Spleen (tissue), 11 donors: ENCODE measurements around the gene ISCA2. TPM values are rescaled to one million over a fixed set of nuclear protein-coding genes. Genes with fewer than 3 reads are reported as not detected.

ENCODE experiments used
- DNase-seq: peaks from one replicate; pipeline ENCODE4 v3.0.0-alpha.2; 2020
- H3K27ac ChIP-seq, 8 donors: fragments of 200-600 bp; sonication (generic) in 7 of 8; 1 replicate in 4 of 8; 2 replicates in 4 of 8; pipeline versions ENCODE4 v1.5.0 to v1.8.0; 2016 to 2021; ENCODE audit warnings: inconsistent platforms in 4 of 8, mild to moderate bottlenecking in 4 of 8, moderate library complexity in 1 of 8
- H3K27me3 ChIP-seq, 7 donors: fragments of 200-600 bp; sonication (generic) in 6 of 7; replicated peaks in 1 of 7; 1 replicate in 4 of 7; 2 replicates in 3 of 7; pipeline versions ENCODE4 v1.5.0 to v1.8.0; 2016 to 2021; ENCODE audit warnings: inconsistent platforms in 3 of 7, mild to moderate bottlenecking in 1 of 7
- H3K36me3 ChIP-seq, 6 donors: fragments of 200-600 bp; sonication (generic) in 5 of 6; 1 replicate in 4 of 6; 2 replicates in 2 of 6; pipeline versions ENCODE4 v1.5.0 to v1.8.0; 2016 to 2021; ENCODE audit warnings: inconsistent platforms in 2 of 6
- H3K4me1 ChIP-seq, 6 donors: fragments of 200-600 bp; sonication (generic) in 5 of 6; 1 replicate in 3 of 6; 2 replicates in 3 of 6; pipeline versions ENCODE4 v1.5.0 to v1.8.0; 2016 to 2021; ENCODE audit warnings: inconsistent platforms in 3 of 6
- H3K4me3 ChIP-seq, 8 donors: fragments of 200-600 bp; sonication (generic) in 7 of 8; 1 replicate in 4 of 8; 2 replicates in 4 of 8; pipeline versions ENCODE4 v1.5.0 to v1.8.0; 2016 to 2021; ENCODE audit warnings: inconsistent platforms in 4 of 8, mild to moderate bottlenecking in 4 of 8, moderate library complexity in 2 of 8
- H3K9me3 ChIP-seq, 8 donors: fragments of 200-600 bp; sonication (generic) in 7 of 8; 1 replicate in 4 of 8; 2 replicates in 4 of 8; pipeline versions ENCODE4 v1.5.0 to v1.8.0; 2016 to 2021; ENCODE audit warnings: inconsistent platforms in 4 of 8
- CTCF ChIP-seq, 11 experiments: fragments of 200-600 bp in 7 of 11; fragments of 450-650 bp in 4 of 11; sonication (generic) in 4 of 11; IDR thresholded peaks in 8 of 11; conservative IDR thresholded peaks in 3 of 11; 1 replicate in 7 of 11; 2 replicates in 4 of 11; pipeline versions ENCODE4 v1.4.0 to v1.8.0; 2016 to 2021; ENCODE audit warnings: antibody characterized with exemption in 11 of 11, inconsistent platforms in 4 of 11, mild to moderate bottlenecking in 1 of 11
- POLR2A ChIP-seq, 3 donors: fragments of 450-650 bp; IDR thresholded peaks; one replicate each; pipeline ENCODE4 v1.5.1; 2017; ENCODE audit warnings: antibody characterized with exemption in 3 of 3, mild to moderate bottlenecking in 1 of 3
- POLR2AphosphoS5 ChIP-seq, 3 donors: sonication (generic); formaldehyde crosslinking; IDR thresholded peaks; one replicate each; pipeline ENCODE4 v1.5.1; 2017; ENCODE audit warnings: antibody characterized with exemption in 3 of 3
- WGBS, 5 donors: extraction: QIAGEN DNeasy Blood & Tissue Kit in 3 of 5; methylation state at CpG; one replicate each; pipeline versions ENCODE4 v1.1.5 to v1.1.7; 2013 to 2018; 5-methylcytosine and 5-hydroxymethylcytosine counted together
- intact Hi-C: fragments of 100-400 bp; cut with DNase I; formaldehyde crosslinking; loops from one replicate; pipeline ENCODE4 v1.15.0; 2023; ENCODE audit warnings: low total_unique reads
- polyA plus RNA-seq, 3 donors: library from polyadenylated mRNA; stranded (reverse); fragments of 200-250 nt; gene quantifications; one replicate each; pipeline ENCODE4 v1.2.1, GENCODE V29; 2013
- total RNA-seq, 7 donors: library from RNA; depleted of rRNA in 3 of 7; stranded (reverse); fragments of >200 nt in 3 of 7; fragmentation: NEBNext Ultra II Directional in 4 of 7; extraction: Animal tissue kit (Norgen Biotek cat#: 25700) in 4 of 7; gene quantifications; one replicate each; pipeline versions ENCODE4 v1.1.0 to v1.2.1, GENCODE V29; 2016 to 2021
- donor health status: healthy with polysubstance abuse.
- donor health status: DM: no; HTN: no; CAD: no; lungs with moderate emphysema.
- donor health status: DM: no; HTN: no; CAD: no.
- donor health status: Bipolar disorder and iron deficiency.
- donor health status: healthy.
- donor health status: DM: no; HTN: no; CAD: no.
- donor health status: DM: yes; HTN: yes; CAD: no.

The ISCA2 gene
- total and polyA plus RNA-seq, 10 donors: 11.7 to 28.9 (median 22.7) TPM

DNA sequence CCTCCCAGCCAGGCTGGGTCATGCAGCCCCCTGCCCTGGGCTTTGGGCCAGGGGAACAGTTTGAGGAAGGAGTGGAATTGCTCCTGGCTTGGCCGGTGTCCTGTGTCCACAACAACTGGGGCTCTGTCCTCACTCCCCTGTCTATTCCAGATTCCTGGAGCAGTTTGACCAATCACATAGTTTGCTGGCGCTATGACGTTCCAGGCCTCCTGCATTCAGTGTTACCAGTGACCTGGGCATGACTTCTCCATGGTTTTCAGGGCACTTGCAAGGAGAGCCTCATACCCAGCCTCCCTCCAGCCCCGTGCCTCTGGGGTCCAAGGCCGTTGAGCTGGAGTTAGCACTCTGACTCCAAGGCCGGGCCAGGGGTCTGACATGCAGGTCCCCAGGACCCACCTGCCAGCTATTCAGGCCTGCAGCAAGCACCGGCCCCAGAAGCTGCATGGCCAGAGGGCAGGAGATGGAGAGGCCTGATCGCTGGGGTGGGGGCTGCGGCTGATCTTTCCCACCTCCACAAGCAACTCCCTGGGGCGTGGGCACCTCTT lies 34.2 kb downstream of the ISCA2 start:
- H3K27ac ChIP-seq: no peak overlapping the region
- intact Hi-C loops: no loop called here
- H3K36me3 ChIP-seq: no peaks in the 10 kb centered on the region
- no peak for TF ChIP-seq CTCF (IDR thresholded peaks at IDR 0.05 in 8 of 11, conservative IDR thresholded peaks at IDR 0.05 in 3 of 11)
- TF ChIP-seq POLR2AphosphoS5 (IDR thresholded peaks at IDR 0.05): no peak
- no peak for TF ChIP-seq POLR2A (IDR thresholded peaks at IDR 0.05)
- WGBS, 5 donors: 68 to 100% (median 78%) methylated on average over 3 to 10 of the region's 10 CpGs
- peaks cover 0 to 7% (median 2%) of the 10 kb centered on the region in 6 donors for H3K4me1 ChIP-seq
- no peaks in the 10 kb centered on the region for H3K9me3 ChIP-seq
- H3K27me3 ChIP-seq: peaks cover 0 to 2% (median 0%) of the 10 kb centered on the region in 7 donors
- no peak for DNase-seq
- H3K4me3 ChIP-seq: no peak overlapping the region

GRCh38 chr14:74528406-74528805 lies 34.8 kb downstream of the ISCA2 start:
- Histone ChIP-seq H3K36me3 (no peaks in the 10 kb centered on the region), H3K27ac (no peak overlapping the region), H3K4me1 (peaks cover 0 to 7% (median 2%) of the 10 kb centered on the region in 6 donors), H3K4me3 (no peak overlapping the region), H3K9me3 (no peaks in the 10 kb centered on the region), H3K27me3 (no peaks in the 10 kb centered on the region)
- 80 to 87% (median 83%) methylated on average over 9 to 14 of the region's 14 CpGs for WGBS, 5 donors
- intact Hi-C loops: no loop called here
- DNase-seq: no peak
- no peak for TF ChIP-seq POLR2A (IDR thresholded peaks at IDR 0.05)
- no peak for TF ChIP-seq POLR2AphosphoS5 (IDR thresholded peaks at IDR 0.05)
- no peak for TF ChIP-seq CTCF (IDR thresholded peaks at IDR 0.05 in 8 of 11, conservative IDR thresholded peaks at IDR 0.05 in 3 of 11)

DNA sequence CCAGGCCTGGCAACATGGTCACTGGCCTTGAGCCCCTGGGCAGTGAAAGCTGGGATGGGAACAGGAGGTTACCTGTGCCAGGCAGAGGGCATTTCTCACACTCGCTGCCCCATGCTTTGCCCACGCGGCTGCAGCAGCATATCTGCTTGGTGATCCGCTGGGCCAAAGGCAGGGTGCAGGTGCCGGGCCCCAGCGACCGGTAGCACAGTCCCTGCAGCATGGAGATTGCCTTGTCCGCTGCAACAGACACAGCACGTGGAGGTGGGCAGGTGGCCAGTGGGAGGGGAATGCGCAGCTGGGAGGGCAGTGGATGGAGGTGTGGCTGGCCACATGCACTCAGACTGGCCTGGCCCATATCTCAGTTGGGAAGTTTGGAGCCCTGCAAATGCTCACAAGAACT lies 35.3 kb downstream of the ISCA2 start:
- Histone ChIP-seq H3K27me3 (no peaks in the 10 kb centered on the region), H3K36me3 (no peaks in the 10 kb centered on the region), H3K27ac (no peak overlapping the region), H3K4me1 (peaks cover 0 to 7% (median 2%) of the 10 kb centered on the region in 6 donors), H3K4me3 (no peak overlapping the region), H3K9me3 (no peaks in the 10 kb centered on the region)
- DNase-seq: no peak
- TF ChIP-seq POLR2A (IDR thresholded peaks at IDR 0.05) (no peak), POLR2AphosphoS5 (IDR thresholded peaks at IDR 0.05) (no peak), CTCF (IDR thresholded peaks at IDR 0.05 in 8 of 11, conservative IDR thresholded peaks at IDR 0.05 in 3 of 11) (no peak)
- intact Hi-C loops: no loop called here
- WGBS, 5 donors: 95 to 96% (median 95%) methylated on average over 5 to 10 of the region's 10 CpGs

- Histone ChIP-seq H3K4me1 (no peaks in the 10 kb centered on the region), H3K36me3 (no peaks in the 10 kb centered on the region), H3K9me3 (no peaks in the 10 kb centered on the region), H3K4me3 (no peak overlapping the region), H3K27ac (no peak overlapping the region), H3K27me3 (no peaks in the 10 kb centered on the region)
- no peak for DNase-seq
- intact Hi-C loops: no loop called here
- TF ChIP-seq CTCF (IDR thresholded peaks at IDR 0.05 in 8 of 11, conservative IDR thresholded peaks at IDR 0.05 in 3 of 11) (no peak), POLR2A (IDR thresholded peaks at IDR 0.05) (no peak), POLR2AphosphoS5 (IDR thresholded peaks at IDR 0.05) (no peak)
- WGBS, 5 donors: 77 to 84% (median 80%) methylated on average over 3 of the region's 3 CpGs
These were observed 37.4 kb downstream of the ISCA2 start for GRCh38 chr14:74531006-74531405.
